PFSK-1 (cell line): ENCODE measurements around the gene LCN1.

Source experiments
- POLR2AphosphoS5 ChIP-seq: IDR thresholded peaks from 2 replicates; pipeline ENCODE4 v1.6.1; 2012; ENCODE audit warnings: low read depth, mild to moderate bottlenecking, control low read depth, low read length, moderate library complexity
- TAF1 ChIP-seq: IDR thresholded peaks from 2 replicates; pipeline ENCODE4 v1.6.1; 2012; ENCODE audit warnings: low read length, control low read depth, borderline replicate concordance; ENCODE audit not compliant: insufficient read depth
- TF ChIP-seq, protein P1 (sequence below), 2 experiments: IDR thresholded peaks; 2 replicates each; pipeline versions ENCODE4 v1.6.1 to v1.8.0; 2011 to 2012; ENCODE audit warnings: low read depth in 2 of 2, low read length in 2 of 2, control low read depth in 1 of 2, inconsistent platforms in 1 of 2, mild to moderate bottlenecking in 1 of 2, moderate library complexity in 1 of 2; ENCODE audit not compliant: insufficient read depth in 1 of 2

DNA sequence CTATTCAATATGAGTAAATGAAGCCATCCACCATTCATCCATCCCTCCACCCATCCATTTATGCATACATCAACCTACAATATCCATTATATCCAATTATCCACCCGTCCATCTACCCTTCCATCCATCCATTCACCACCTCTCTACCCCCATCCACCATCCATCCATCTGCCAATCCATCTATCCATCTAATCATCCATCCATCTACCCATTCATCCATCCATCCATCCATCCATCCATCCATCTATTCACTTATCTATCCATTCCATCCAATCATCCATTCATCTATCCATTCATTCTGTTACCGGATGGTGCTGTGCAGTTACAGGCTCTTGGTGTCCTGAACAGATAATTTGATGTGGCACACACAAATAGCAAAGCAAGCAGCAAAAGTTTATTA is 51.0 kb downstream of the LCN1 start:
- TF ChIP-seq POLR2AphosphoS5 (no peak), TAF1 (no peak)
- TF ChIP-seq, protein P1, sequence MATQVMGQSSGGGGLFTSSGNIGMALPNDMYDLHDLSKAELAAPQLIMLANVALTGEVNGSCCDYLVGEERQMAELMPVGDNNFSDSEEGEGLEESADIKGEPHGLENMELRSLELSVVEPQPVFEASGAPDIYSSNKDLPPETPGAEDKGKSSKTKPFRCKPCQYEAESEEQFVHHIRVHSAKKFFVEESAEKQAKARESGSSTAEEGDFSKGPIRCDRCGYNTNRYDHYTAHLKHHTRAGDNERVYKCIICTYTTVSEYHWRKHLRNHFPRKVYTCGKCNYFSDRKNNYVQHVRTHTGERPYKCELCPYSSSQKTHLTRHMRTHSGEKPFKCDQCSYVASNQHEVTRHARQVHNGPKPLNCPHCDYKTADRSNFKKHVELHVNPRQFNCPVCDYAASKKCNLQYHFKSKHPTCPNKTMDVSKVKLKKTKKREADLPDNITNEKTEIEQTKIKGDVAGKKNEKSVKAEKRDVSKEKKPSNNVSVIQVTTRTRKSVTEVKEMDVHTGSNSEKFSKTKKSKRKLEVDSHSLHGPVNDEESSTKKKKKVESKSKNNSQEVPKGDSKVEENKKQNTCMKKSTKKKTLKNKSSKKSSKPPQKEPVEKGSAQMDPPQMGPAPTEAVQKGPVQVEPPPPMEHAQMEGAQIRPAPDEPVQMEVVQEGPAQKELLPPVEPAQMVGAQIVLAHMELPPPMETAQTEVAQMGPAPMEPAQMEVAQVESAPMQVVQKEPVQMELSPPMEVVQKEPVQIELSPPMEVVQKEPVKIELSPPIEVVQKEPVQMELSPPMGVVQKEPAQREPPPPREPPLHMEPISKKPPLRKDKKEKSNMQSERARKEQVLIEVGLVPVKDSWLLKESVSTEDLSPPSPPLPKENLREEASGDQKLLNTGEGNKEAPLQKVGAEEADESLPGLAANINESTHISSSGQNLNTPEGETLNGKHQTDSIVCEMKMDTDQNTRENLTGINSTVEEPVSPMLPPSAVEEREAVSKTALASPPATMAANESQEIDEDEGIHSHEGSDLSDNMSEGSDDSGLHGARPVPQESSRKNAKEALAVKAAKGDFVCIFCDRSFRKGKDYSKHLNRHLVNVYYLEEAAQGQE (IDR thresholded peaks at IDR 0.05; ENCODE audit: insufficient read depth in 1 of 2, low read depth in 2 of 2, low read length in 2 of 2), result no peak
